Measurements from ENCODE around the gene UBE2K. TPM values are rescaled to one million over a fixed set of nuclear protein-coding genes. Genes with fewer than 3 reads are reported as not detected.
A peak's percentile ranks its signal among the peaks of the same experiment; 100 is the strongest.

The UBE2K gene
- total and polyA plus RNA-seq, 10 of the 15 experiments (the other 5 are each of a cell fraction or from before 2014, with no cell fraction given) = 17.0 to 141 (median 75.5) TPM

DNA sequence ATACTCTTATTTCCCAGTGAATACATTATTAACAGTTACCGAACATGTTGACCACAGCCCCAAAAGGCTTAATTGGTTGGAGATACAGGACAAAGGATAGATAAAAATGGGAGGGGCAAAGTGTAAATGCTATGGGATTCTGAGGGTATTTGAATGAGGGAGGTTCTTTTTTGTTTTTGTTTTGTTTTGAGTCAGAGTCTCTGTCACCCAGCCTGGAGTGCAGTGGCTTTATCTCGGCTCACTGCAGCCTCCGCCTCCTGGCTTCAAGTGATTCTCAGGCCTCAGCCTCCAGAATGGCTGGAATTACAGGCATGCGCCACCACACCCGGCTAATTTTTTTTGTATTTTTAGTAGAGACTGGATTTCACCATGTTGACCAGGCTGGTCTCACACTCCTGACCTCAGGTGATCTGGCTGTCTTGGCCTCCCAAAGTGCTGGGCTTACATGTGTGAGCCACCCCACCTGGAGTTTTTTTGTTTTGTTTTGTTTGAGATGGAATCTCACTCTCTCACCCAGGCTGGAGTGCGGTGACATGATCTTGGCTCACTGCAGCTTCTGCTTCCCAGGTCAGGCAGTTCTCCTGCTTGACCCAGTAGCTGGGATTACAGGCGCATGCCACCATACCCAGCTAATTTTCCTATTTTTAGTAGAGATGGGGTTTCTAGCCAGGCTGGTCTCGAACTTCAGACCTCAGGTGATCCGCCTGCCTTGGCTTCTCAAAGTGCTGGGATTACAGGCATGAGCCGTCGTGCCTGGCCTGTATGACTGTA, 9.0 kb downstream of the UBE2K start:
- Histone ChIP-seq H3K4me3 (no peak overlapping the region), H3K36me3 (ENCODE audit: control insufficient read depth in 2 of 2, insufficient read depth in 2 of 2, low read length in 1 of 2) (peaks cover 2 to 5% of the 10 kb centered on the region in 2 experiments; a peak in 3 of 4 replicates), H3K27ac (ENCODE audit: control insufficient read depth, insufficient read depth) (no peak overlapping the region), H2AFZ (ENCODE audit: control insufficient read depth, low read depth, low read length) (no peak overlapping the region), H3K79me2 (ENCODE audit: control insufficient read depth, insufficient read depth, low read length) (peaks cover 83% of the 10 kb centered on the region), H4K20me1 (ENCODE audit: control insufficient read depth, insufficient read depth) (no peaks in the 10 kb centered on the region), H3K4me1 (ENCODE audit: control insufficient read depth, insufficient read depth, low read length) (peaks cover 29% of the 10 kb centered on the region), H3K9ac (ENCODE audit: control insufficient read depth, insufficient read depth, low read length) (no peak overlapping the region), H3K9me3 (replicated peaks; ENCODE audit: control insufficient read depth, insufficient read depth, low read length) (no peaks in the 10 kb centered on the region), H3K4me2 (ENCODE audit: control insufficient read depth, insufficient read depth) (peak overlapping the region; percentile 26; the same call in 1 of the 2 replicates), H3K27me3 (replicated peaks in 1 of 2; ENCODE audit: control insufficient read depth in 2 of 2, insufficient read depth in 2 of 2, low read length in 1 of 2) (no peaks in the 10 kb centered on the region)
- intact Hi-C loops (cut with micrococcal nuclease; ENCODE audit: unreplicated experiment) = no loop called here
- no TSS peak for BruUV-seq (replicated peaks)
- 71% methylated on average over 11 of the region's 11 CpGs for WGBS (ENCODE audit: insufficient coverage, insufficient replicate concordance, low lambda C conversion rate, missing lambda C conversion rate)
- ChIA-PET SMC1A (ENCODE audit: uncharacterized antibody, unreplicated experiment) (interaction anchor here (0.9 to 2.3 kb wide), 5 partner anchors 11 to 143 kb away, joined by 3 to 11 read pairs (median 3); no protein-coding TSS in a partner anchor), CTCF (interaction anchor here (0.6 to 1.7 kb wide), 4 partner anchors 11 to 168 kb away, joined by 3 to 5 read pairs (median 3); no protein-coding TSS in a partner anchor), POLR2A (interaction anchor here (0.7 to 3.3 kb wide), 4 partner anchors 9 to 807 kb away, joined by 3 to 12 read pairs (median 3); partner anchors contain the start of gene UBE2K), RAD21 (ENCODE audit: unreplicated experiment) (interaction anchor here (0.7 to 2.1 kb wide), 4 partner anchors 9 to 138 kb away, joined by 3 to 10 read pairs (median 4); partner anchors contain the start of gene UBE2K)
- FAIRE-seq = no peak
- DNase-seq (ENCODE audit: low read depth, low spot score) = no peak
- peak; percentile 73 for ATAC-seq
- TF ChIP-seq IKZF2 (IDR thresholded peaks at IDR 0.05) (peak in 1 of 2 experiments; percentile 23; a peak in 1 of 4 replicates), JUNB (IDR thresholded peaks at IDR 0.05) (peak; percentile 70), JUND (IDR thresholded peaks at IDR 0.05; ENCODE audit: low read depth, low read length) (peak; percentile 66; the same call in 1 of the 2 replicates), MYB (IDR thresholded peaks at IDR 0.05; ENCODE audit: borderline replicate concordance, low read depth, low read length) (no peak), E4F1 (IDR thresholded peaks at IDR 0.05; ENCODE audit: borderline replicate concordance, partially characterized antibody) (no peak), SKIL (IDR thresholded peaks at IDR 0.05; ENCODE audit: low read depth, poor library complexity, severe bottlenecking) (peak; percentile 26), IRF4 (IDR thresholded peaks at IDR 0.05; ENCODE audit: low read depth, low read length) (0 out of 2 replicates have a peak, but pooled peaks have one; percentile 58)
- in situ Hi-C loops (cut with MboI) = loop anchor here (5.0 kb wide), 1 partner anchor 265 kb away; no protein-coding TSS in a partner anchor
